D721Med (cell line): ENCODE results near the gene PPT1.

ENCODE experiments used
- DNase-seq: peaks from one replicate; pipeline ENCODE4 v3.0.0; 2011; ENCODE audit warnings: low spot score; ENCODE audit not compliant: insufficient read length
- FAIRE-seq: peaks from 2 replicates; lab custom pipeline; 2011; peaks lifted over from hg19 to GRCh38; lab: Jason Lieb, UNC
- TF ChIP-seq, protein P1 (sequence below): IDR thresholded peaks from 2 replicates; pipeline ENCODE4 v1.5.1; 2012; ENCODE audit warnings: mild to moderate bottlenecking, control low read depth; ENCODE audit not compliant: insufficient read depth; ENCODE audit errors: missing control alignments

PPT1 gene

DNA sequence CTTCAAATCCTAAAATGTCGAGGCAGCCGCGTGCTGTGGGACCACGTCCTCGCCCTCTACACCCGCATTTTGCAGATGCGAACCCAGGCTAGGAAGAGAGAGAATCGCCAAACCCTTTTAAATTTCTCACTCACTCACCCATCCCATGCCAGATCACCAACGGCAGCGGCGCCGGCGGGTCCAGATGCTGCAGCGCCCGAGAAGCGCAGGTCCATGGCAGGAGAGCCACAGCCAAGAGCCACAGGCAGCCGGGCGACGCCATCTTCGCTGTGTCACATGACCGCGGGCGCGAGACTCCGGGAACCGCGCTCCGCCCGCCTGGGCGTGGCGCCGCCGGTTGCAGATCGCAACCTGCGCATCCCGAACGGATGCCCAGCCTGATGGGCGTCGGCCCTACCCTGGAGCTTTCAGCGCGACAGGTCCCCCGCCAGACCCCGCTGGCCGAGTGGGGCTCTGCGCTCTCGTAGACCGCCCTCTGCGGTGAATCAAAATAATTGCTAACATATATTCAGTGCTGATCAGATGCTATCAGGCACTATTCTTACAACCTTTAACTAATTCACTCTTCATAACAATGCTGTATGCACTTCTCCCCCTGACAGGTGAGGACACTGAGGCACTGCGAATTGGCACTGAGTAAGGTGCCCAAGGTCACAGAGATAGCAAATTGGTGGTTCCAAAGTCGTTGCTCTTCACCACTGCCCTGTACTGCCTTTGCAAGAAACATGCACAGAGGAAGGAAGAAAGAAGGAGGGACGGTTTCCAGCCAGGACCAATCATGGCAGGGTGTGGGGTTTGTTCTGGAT is at the start of gene PPT1:
PPT1 (minus strand) TSS at position 276 of the 806 bp plus-strand sequence; CDS start at position 262, 14 bp downstream.
- TF ChIP-seq, protein P1, sequence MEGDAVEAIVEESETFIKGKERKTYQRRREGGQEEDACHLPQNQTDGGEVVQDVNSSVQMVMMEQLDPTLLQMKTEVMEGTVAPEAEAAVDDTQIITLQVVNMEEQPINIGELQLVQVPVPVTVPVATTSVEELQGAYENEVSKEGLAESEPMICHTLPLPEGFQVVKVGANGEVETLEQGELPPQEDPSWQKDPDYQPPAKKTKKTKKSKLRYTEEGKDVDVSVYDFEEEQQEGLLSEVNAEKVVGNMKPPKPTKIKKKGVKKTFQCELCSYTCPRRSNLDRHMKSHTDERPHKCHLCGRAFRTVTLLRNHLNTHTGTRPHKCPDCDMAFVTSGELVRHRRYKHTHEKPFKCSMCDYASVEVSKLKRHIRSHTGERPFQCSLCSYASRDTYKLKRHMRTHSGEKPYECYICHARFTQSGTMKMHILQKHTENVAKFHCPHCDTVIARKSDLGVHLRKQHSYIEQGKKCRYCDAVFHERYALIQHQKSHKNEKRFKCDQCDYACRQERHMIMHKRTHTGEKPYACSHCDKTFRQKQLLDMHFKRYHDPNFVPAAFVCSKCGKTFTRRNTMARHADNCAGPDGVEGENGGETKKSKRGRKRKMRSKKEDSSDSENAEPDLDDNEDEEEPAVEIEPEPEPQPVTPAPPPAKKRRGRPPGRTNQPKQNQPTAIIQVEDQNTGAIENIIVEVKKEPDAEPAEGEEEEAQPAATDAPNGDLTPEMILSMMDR = peak; percentile 11
- FAIRE-seq = no peak

DNA sequence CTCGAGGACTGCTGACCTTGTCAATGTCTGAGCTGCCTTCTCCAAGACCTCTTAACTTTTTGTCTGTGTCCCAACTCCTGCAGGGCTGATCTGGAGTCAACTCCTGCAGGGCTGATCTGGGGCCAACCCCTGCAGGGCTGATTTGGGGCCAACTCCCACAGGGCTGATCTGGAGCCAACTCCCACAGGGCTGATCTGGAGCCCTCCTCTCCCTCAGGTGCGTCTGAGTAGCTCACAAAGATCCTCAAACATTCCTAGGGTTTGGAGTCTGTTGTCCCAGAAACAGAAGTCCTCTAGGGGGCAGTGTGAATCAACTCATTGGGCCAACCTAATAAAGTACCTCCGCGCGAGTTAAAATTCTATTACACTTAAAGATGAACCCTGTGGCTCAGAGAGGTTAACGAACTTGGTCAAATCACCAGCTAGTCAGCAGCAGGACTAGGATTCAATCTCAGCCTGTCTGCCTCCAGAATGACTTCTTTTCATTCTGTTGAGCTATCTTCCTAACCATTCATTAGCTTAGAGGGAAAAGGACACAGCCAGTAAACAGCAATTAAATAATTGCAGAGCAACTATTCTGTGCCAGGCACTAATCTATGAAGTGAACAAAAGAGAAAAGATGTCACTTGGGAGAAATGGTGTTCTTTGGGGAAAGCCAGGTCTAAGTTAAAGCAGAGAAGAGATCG is 47.0 kb upstream of the PPT1 start:
- no peak for DNase-seq
- TF ChIP-seq, protein P1 = peak; percentile 84
- no peak for FAIRE-seq

More for the DNA sequence above, at the start of gene PPT1:
- DNase-seq = peak; percentile 77

GRCh38 chr1:40141878-40142535 is 45.0 kb upstream of the PPT1 start:
- FAIRE-seq (no peak), DNase-seq (no peak)
- TF ChIP-seq, protein P1 = no peak

DNA sequence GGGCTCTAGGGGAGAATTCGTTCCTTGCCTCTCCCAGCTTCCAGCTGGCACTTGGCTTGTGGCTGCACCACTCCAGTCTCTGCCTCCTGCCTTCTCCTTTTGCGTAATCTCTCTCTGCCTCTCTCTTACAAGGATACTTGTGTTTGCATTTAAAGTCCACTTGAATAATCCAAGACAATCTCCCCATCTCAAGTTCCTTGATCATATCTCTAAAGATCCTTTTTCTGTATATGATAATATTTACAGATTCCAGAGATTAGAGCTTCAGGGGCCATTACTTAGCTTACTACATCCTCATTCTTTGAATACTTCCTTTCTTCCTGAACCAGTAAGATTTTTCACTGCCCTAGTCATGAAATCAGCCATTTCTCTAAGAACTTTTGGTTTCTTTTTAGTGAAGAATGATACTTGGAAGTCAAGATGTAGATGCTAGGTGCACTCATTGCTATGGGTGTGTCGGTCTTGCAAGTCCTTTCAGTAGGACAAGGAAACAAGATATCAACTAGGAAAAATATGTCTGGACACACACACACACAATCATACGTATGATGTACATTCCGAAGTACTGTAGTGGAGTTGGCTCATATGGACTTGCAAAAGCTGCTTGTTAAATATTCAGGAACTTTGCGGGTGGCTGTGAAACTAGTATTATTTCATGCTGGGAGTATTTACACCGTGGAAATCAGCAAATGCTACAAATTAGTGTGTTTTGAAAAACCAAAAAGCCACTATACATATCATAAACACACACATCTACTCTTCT is 43.3 kb upstream of the PPT1 start:
- DNase-seq (no peak), FAIRE-seq (no peak)
- TF ChIP-seq, protein P1 = no peak

DNA sequence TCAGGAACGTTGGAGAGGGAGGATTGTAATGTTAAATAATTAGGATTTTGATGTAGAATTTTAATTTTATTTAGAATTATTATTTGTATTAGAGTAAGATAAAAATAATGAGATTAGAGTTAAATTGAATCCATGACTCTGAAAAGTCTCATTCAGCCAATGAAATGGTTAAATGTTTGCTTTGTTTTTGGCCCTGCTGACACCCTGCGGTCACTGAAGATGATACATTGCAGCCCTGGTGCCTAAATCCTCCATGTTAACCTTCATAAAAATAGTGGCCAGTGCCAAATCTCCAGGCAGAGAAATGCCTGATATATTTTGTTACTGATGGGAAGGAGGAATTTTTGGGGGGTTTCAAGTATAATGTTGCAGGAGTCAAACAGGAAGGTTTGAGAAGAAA is 36.8 kb upstream of the PPT1 start:
- TF ChIP-seq, protein P1 = peak; percentile 21
- FAIRE-seq = no peak
- DNase-seq = no peak

GRCh38 chr1:40133312-40133665 is 36.2 kb upstream of the PPT1 start:
- TF ChIP-seq, protein P1 = no peak
- DNase-seq = no peak
- FAIRE-seq = no peak
